Cerebellar cortex (tissue), 1 donor: ENCODE data around the gene C4orf50.
"Not testable (repeated sequence)": the region's sequence is repeated elsewhere in the genome, so short reads cannot be mapped to it uniquely, and the experiment has no call there.

ENCODE experiments used
- DNase-seq: peaks from one replicate; pipeline ENCODE4 v3.0.0-alpha.2; 2015; ENCODE audit warnings: low spot score

C4orf50 gene

GRCh38 chr4:6017030-6017429, 1.2 kb downstream of the C4orf50 start:
- DNase-seq = no peak

- DNase-seq = no peak
Observed at GRCh38 chr4:6013564-6013963, 4.7 kb downstream of the C4orf50 start.

- no peak for DNase-seq
Observed at GRCh38 chr4:6012200-6012599, 6.0 kb downstream of the C4orf50 start.

DNA sequence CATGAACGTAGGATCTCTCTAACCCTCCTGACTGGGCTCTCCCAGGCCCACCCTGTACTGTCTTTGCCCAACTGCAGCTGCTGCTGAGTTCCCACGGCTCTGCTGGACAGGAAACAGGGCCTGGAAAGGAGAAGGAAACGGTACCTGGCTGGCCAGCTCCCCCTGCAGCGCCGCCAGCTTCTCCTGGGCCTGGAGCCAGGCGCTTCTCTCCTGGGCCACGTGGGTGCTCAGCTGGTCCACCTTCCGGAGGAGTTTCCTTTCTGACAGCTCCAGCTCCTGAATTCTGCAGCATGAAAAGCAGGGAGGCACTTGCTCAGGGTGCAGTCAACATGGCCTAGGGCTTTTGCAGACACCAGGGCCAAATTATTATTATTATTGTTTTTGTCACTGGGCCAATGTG, 6.5 kb downstream of the C4orf50 start:
- peak; percentile 79 for DNase-seq

DNA sequence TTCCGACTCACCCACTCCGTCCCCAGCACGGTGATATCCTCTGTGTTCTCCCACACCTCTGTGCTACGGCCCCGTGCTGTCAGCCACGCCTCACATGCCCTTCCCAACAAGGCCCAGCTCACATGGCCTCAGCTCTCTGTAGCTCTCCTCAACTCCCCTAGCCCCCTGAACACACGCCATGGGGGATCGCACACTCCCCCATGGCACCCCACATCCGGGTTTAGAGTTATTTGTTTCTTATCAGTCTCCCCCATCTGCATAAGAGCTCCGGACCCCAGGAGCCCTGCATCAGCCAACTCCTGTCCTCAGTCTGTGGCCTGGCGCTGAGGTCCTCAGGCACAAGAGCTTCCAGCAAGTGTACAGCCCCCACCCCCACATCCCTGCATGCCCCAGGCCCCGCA, 7.0 kb downstream of the C4orf50 start:
- no peak for DNase-seq

DNA sequence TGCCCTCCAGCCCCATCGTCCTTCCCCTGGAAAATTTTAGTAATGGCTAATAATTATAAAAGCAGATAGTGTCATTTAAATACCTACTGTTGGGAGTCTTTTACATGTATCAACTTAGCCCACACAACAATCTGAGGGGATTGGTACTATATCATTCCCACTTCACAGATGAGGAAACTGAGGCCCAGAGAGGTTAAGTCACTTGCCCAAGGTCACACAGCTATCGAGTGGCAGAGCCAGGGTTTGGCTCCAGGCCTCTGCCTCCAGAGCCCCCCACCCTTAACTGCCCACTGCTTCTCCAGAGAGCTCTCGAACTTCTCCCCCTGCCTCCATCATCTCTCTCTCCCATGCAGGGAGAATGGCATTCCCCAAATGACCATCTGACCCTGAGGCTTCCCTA, 7.4 kb downstream of the C4orf50 start:
- DNase-seq = no peak

DNA sequence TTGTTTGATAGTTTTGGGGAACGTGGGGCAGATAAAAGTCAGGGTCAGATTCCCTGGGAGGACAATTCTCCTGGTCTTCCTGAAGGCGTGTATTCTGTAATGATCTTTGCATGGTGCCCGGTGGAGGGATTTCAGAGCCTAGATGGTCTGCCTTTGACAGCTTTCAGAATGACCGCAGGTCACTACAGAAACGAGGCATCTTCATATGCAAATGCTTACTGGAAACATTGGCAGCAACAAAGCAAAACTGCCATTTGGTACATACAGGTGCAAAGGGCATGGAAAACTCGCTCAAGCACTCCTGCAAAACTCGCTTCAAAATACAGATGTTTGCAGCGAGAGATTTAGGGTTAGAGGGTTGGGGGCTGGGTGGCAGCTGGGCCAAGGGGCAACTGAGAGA, 8.8 kb downstream of the C4orf50 start:
- DNase-seq = no peak

DNA sequence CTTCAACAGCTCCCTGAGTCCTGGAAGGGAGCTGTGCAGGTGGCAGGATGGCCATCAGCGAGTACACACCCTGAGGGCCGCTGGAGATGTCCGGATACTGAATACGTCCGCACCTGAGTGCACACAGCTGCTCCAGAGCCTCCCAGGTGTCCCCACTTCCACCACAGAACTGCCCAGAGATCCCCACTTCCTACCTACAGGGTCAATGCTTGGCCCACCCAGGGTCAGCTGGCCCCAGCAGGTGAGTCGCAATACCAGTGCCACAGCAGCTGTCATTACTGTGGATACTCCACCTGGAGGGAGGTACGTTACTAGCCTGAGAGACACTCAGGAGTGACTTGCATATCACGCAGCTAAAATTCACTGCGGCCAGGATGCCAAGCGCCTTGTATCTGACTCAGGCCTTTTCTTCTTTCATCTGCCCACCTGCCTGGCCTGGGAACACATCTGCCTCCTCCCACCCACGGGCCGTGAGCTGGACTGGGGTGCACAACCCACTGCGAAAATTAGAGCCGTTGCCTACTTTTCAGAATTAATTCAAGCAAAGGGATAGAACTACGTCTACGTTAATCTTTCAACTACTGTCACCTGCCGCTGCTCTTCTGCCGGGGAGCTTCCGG, 9.4 kb downstream of the C4orf50 start:
- no peak for DNase-seq

- no peak for DNase-seq
Observed at GRCh38 chr4:6008092-6008551, 10.1 kb downstream of the C4orf50 start.

- no peak for DNase-seq
Observed at GRCh38 chr4:6005175-6005574, 13.1 kb downstream of the C4orf50 start.

- DNase-seq = not testable (repeated sequence)
Observed at GRCh38 chr4:6003485-6003884, 14.7 kb downstream of the C4orf50 start.

- DNase-seq = no peak
Observed at GRCh38 chr4:6002926-6003325, 15.3 kb downstream of the C4orf50 start.

DNA sequence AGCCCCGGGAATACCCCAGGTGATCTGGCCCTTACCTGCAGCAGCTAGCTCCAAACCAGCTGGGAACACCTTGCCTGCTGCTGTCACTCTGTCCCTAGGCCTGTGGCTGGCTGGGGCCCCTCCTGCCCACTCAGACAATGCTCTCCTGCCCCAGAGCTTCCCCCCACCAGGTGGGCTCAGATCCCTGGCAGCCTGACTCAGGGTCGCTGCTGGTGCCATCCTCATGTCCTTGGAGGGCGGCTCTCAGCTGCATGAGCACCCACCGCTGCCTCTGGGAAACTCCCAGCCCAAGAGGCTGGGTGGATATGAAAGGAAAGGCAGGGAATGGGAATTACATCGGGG, 15.8 kb downstream of the C4orf50 start:
- DNase-seq = no peak

DNA sequence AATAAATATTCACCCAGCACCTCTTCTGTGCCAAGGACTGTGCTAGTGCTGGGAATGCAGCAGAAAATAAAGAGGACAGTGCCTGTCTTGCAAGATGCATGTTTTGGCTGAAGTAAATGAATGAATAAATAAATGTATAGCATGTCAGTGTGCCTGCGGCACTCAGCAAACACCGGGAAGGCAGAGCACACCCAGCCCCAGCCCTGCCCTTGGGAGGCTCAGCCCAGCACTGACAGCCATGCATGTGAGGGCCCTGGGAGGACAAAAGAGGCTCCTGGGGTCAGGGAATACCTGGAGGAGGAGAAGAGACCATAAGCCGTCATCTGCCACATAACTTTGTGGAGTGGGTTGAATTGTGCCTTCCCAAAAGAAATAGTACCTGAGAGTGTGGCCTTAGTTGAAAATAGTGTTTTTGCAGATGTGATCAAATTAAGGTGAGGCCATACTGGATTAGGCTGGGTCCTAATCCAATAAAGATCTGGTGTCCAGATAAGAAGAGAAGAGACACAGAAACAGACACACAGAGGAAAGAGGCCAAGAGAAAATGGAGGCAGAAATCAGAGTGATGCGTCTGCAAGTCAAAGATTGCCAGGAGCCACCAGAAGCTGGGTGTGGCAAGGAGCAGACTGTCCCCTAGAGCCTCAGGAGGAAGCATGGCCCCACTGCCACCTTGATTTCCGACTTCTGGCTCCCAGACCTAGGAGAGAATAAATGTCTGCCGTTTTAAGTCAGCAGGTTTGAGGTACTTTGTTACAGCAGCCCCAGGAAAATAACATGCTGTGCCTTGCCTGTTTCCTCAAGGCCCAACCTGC, 16.3 kb downstream of the C4orf50 start:
- DNase-seq = no peak

DNA sequence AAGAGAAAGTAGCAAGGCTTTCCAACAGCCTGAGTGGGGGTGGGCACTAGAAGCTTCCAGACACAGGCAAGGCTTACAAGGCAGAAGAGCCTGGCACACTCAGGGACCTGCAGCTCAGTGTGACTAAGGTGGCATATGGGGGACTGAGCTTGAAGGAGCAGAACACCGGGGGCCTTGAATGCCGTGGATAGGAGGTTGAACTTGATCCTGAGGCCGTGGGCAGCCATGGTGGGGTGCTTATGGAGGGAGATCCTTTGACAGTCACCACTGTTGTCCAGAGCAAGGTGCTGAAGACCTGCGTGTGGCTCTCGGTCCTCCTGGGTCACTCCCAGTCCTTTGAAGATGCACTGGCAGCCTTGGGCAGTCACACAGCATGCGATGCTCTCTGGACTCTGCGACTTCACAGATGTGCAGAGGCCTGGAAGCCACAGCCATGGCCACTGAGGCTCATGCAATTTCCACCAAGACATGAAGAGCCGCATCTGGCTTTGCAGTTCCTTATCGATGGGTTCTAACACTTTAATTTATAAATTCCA, 18.3 kb downstream of the C4orf50 start:
- no peak for DNase-seq

GRCh38 chr4:5999356-5999755, 18.9 kb downstream of the C4orf50 start:
- DNase-seq = no peak

DNA sequence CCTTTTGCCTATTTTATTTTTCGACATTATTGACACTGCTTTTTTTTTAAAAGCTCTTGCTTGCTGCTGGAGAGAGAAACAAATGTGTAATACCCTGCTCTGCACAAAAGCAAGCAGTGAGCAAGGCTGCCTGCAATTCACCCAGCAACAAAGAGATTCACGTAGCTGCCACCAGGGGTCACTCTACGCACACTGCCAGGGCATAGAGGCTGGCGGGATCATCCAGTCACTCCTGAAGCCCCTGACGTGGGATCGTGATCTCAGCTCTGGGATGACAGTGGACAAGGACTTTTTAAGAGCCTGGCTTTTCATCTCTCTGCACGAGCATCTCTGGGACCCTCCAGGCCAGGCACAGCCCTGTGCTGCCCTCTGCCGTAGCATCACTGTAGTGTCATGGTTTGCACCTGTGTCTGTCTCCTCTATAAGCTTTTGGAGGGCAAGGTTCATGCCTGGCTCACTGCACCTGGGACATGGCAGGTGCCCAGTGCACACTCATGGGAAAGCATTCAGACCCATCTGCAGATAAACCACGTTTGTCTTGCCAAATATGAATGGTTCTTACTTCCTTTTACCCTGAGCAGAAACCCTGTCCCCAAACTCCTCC, 19.8 kb downstream of the C4orf50 start:
- DNase-seq = peak; percentile 83

- DNase-seq = no peak
Observed at GRCh38 chr4:5996641-5997040, 21.6 kb downstream of the C4orf50 start.

DNA sequence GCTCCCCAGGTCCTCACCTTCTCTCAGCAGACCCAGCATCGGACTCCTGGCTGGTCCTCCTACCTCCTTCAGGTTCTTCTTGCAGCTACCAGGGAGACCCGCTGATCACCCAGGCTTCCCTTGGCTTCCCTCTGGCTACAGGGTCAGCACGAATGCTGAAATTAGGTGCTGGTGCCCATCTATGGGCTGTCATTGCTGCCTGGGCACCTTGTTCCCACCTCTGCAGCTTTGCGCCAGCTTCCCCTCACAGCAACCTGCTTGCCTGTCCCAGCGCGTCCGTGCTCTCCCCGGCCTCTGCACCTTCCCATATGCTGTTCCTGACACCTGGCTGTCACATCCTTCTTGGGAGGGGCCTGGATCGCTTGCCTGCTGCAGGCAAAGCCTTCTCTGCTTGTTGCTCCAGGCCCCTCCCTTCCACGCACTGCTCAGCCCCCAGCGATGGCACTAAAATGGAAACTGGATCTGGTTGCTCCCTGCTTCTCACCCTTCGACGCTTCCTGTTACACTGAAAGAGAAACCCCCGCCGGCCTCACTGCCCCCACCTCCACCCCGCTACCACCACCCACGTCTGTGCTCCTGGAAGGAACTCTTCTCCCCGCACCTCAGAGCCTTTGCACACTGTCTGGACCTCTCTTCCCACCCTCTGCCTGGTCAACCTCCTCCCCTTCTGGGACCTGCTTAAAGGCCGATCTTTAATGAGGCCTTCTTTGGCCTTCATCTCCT, 22.2 kb downstream of the C4orf50 start:
- no peak for DNase-seq

GRCh38 chr4:5993876-5994811, 24.1 kb downstream of the C4orf50 start:
- no peak for DNase-seq

- not testable (repeated sequence) for DNase-seq
Observed at GRCh38 chr4:5993346-5993745, 24.9 kb downstream of the C4orf50 start.
